ENCODE data around the gene RABGGTA.

GRCh38 chr14:24258548-24259265 lies 12.7 kb downstream of the RABGGTA start:
- TF ChIP-seq CTCF (conservative IDR thresholded peaks at IDR 0.05 in 1 of 2, IDR thresholded peaks at IDR 0.05 in 1 of 2; ENCODE audit: extremely low read depth in 1 of 2, insufficient read depth in 1 of 2, low read depth in 1 of 2, low read length in 2 of 2): no peak
- TF ChIP-seq EZH2 (IDR thresholded peaks at IDR 0.05; ENCODE audit: borderline replicate concordance, low read length): no peak
